Osteoblast (primary cell): Measurements from ENCODE around the gene FBXW8. TPM values are rescaled to one million over a fixed set of nuclear protein-coding genes. Genes with fewer than 3 reads are reported as not detected.

Experiments
- DNase-seq: peaks from one replicate; pipeline ENCODE4 v3.0.0; 2011; ENCODE audit warnings: low spot score, mixed read lengths; ENCODE audit not compliant: insufficient read length; ENCODE audit errors: missing footprints
- H2AFZ ChIP-seq: 2 replicates; pipeline ENCODE4 v1.6.0; 2011; ENCODE audit warnings: mild to moderate bottlenecking, low read length
- H3K27ac ChIP-seq: 2 replicates; pipeline ENCODE4 v1.5.1; 2011; ENCODE audit warnings: mild to moderate bottlenecking, low read depth, low read length, moderate library complexity
- H3K27me3 ChIP-seq: 2 replicates; pipeline ENCODE4 v1.6.0; 2012; ENCODE audit warnings: mild to moderate bottlenecking, control low read depth, inconsistent platforms, low read length, moderate library complexity; ENCODE audit not compliant: insufficient read depth
- H3K36me3 ChIP-seq: 2 replicates; pipeline ENCODE4 v1.5.1; 2011; ENCODE audit warnings: mild to moderate bottlenecking, low read length, control low read depth, moderate library complexity; ENCODE audit not compliant: insufficient read depth
- H3K4me1 ChIP-seq: 2 replicates; pipeline ENCODE4 v1.5.1; 2011; ENCODE audit warnings: mild to moderate bottlenecking, low read length, control low read depth, moderate library complexity; ENCODE audit not compliant: insufficient read depth
- H3K4me2 ChIP-seq: 2 replicates; pipeline ENCODE4 v1.6.0; 2011; ENCODE audit warnings: mild to moderate bottlenecking, low read length; ENCODE audit not compliant: insufficient read depth
- H3K4me3 ChIP-seq: fragments of 200-600 bp; sonication (generic); 3 replicates; pipeline ENCODE4 v1.5.1; 2012; ENCODE audit warnings: mild to moderate bottlenecking, low read length, inconsistent platforms; ENCODE audit not compliant: insufficient read depth
- H3K79me2 ChIP-seq: 2 replicates; pipeline ENCODE4 v1.6.0; 2012; ENCODE audit warnings: mild to moderate bottlenecking, low read length, control low read depth, inconsistent platforms; ENCODE audit not compliant: insufficient read depth
- H3K9me3 ChIP-seq: 2 replicates; pipeline ENCODE4 v1.5.1; 2011; ENCODE audit warnings: low read depth, low read length, control low read depth
- H4K20me1 ChIP-seq: 2 replicates; pipeline ENCODE4 v1.6.0; 2012; ENCODE audit warnings: mild to moderate bottlenecking, low read length, control low read depth; ENCODE audit not compliant: insufficient read depth
- total RNA-seq: library from RNA; depleted of rRNA; stranded (reverse); fragments of >200 nt; gene quantifications from 2 replicates; pipeline ENCODE4 v1.2.3, GENCODE V29; 2012
- TF ChIP-seq, protein P1 (sequence below): IDR thresholded peaks from 2 replicates; pipeline ENCODE4 v1.5.1; 2011; ENCODE audit warnings: mild to moderate bottlenecking, low read depth, low read length, moderate library complexity; ENCODE audit errors: extremely low read depth

FBXW8 gene
- total RNA-seq, 1 donor, result 27.5 TPM

DNA sequence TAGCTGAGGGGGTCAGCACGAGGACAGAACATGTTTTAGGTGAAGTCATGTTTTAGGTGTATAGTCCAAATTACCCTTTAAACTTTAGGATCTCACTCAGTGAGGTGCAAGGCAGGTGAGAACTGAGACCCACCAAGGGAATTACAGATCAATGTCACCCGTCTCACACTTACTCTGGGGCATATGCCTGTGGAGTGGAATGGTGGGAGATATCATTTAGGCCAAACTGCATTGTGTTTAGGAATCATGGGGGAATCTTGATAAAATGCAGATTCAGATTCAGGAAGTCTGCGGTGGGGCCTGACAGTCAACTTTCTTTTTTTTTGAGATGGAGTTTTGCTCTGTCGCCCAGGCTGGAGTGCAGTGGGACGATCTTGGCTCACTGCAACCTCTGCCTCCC is 17.8 kb downstream of the FBXW8 start:
- Histone ChIP-seq H3K27me3 (no peaks in the 10 kb centered on the region), H3K9me3 (no peaks in the 10 kb centered on the region), H3K4me2 (no peak overlapping the region), H3K36me3 (peaks cover 31% of the 10 kb centered on the region), H4K20me1 (peaks cover 54% of the 10 kb centered on the region), H2AFZ (no peak overlapping the region), H3K79me2 (peaks cover 79% of the 10 kb centered on the region), H3K4me1 (peaks cover 18% of the 10 kb centered on the region), H3K27ac (no peak overlapping the region), H3K4me3 (no peak overlapping the region)
- DNase-seq, result no peak
- TF ChIP-seq, protein P1, sequence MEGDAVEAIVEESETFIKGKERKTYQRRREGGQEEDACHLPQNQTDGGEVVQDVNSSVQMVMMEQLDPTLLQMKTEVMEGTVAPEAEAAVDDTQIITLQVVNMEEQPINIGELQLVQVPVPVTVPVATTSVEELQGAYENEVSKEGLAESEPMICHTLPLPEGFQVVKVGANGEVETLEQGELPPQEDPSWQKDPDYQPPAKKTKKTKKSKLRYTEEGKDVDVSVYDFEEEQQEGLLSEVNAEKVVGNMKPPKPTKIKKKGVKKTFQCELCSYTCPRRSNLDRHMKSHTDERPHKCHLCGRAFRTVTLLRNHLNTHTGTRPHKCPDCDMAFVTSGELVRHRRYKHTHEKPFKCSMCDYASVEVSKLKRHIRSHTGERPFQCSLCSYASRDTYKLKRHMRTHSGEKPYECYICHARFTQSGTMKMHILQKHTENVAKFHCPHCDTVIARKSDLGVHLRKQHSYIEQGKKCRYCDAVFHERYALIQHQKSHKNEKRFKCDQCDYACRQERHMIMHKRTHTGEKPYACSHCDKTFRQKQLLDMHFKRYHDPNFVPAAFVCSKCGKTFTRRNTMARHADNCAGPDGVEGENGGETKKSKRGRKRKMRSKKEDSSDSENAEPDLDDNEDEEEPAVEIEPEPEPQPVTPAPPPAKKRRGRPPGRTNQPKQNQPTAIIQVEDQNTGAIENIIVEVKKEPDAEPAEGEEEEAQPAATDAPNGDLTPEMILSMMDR, result no peak

DNA sequence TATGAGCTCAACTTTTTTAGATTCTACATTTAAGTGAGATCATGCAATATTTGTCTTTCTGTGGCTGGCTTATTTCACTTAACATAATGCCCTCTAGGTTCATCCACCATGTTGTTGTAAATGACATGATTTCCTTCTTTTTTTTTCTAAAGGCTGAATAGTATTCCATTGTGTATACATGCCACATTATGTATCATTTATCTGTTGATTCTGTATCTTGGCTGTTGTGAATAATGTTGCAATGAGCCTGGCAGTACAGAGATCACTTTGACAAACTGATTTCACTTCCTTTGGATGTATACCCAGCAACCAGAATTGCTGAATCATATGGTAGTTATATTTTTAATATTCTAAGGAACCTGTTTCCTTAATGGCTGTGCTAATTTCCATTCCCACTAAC is 19.1 kb downstream of the FBXW8 start:
- Histone ChIP-seq H2AFZ (no peak overlapping the region), H3K27ac (no peak overlapping the region), H3K36me3 (peaks cover 32% of the 10 kb centered on the region), H3K9me3 (no peaks in the 10 kb centered on the region), H3K4me3 (no peak overlapping the region), H3K27me3 (no peaks in the 10 kb centered on the region), H3K4me2 (no peak overlapping the region), H4K20me1 (peaks cover 52% of the 10 kb centered on the region), H3K79me2 (peaks cover 79% of the 10 kb centered on the region), H3K4me1 (peaks cover 13% of the 10 kb centered on the region)
- TF ChIP-seq, protein P1, result no peak
- DNase-seq, result no peak

DNA sequence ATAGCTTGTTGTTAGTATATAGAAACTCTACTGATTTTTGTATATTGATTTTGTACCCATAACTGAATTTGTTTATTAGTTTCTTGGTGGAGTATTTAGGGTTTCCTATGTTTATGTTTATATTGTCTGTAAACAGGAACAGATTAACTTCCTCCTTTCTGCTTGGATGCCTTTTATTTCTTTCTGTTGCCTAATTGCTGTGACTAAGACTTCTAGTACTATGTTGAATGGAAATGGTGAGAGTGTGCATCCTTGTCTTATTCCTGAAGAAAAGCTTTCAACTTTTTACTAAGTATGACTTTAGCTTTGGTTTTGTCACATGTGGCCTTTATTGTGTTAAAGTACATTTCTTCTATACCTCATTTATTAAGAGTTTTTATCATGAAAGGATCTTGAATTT is 20.9 kb downstream of the FBXW8 start:
- DNase-seq, result no peak
- TF ChIP-seq, protein P1, result no peak
- H3K36me3 ChIP-seq, result peaks cover 39% of the 10 kb centered on the region
- H3K4me2 ChIP-seq, result no peak overlapping the region
- H2AFZ ChIP-seq, result no peak overlapping the region
- H4K20me1 ChIP-seq, result peaks cover 50% of the 10 kb centered on the region
- H3K4me1 ChIP-seq, result peaks cover 2% of the 10 kb centered on the region
- H3K9me3 ChIP-seq, result no peaks in the 10 kb centered on the region
- H3K27me3 ChIP-seq, result no peaks in the 10 kb centered on the region
- peaks cover 73% of the 10 kb centered on the region for H3K79me2 ChIP-seq
- no peak overlapping the region for H3K4me3 ChIP-seq
- no peak overlapping the region for H3K27ac ChIP-seq

DNA sequence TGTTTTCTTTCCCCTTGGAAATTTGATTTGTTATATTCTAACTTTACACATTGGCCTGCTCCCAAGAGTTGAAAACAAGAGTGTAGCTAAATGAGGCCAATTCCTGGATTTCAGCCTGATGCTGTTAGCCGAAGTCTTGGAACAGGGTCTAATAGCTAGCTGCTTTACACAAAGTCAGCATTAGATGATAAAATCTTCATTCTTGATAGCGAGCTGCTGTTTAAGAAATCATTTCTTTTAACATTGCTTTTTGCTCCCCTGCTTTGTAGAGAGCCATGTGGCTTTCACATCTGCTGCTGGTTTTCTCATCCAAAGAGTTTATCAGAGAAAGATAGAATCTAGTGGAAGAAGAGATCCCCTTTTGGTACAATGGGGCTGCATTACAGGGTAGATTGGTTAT is 22.3 kb downstream of the FBXW8 start:
- Histone ChIP-seq H3K9me3 (no peaks in the 10 kb centered on the region), H3K27me3 (no peaks in the 10 kb centered on the region), H3K36me3 (peaks cover 37% of the 10 kb centered on the region), H3K4me3 (no peak overlapping the region), H4K20me1 (peaks cover 51% of the 10 kb centered on the region), H3K4me2 (no peak overlapping the region), H3K4me1 (no peaks in the 10 kb centered on the region), H2AFZ (no peak overlapping the region), H3K27ac (no peak overlapping the region), H3K79me2 (peaks cover 73% of the 10 kb centered on the region)
- no peak for DNase-seq
- TF ChIP-seq, protein P1, result no peak
